GM13976 (cell line): ENCODE measurements around the gene CCDC43.

Experiments used
- DNase-seq: peaks from one replicate; pipeline ENCODE4 v3.0.0; 2012; ENCODE audit warnings: low spot score
- in situ Hi-C: fragments of 300-500 bp; cut with MboI; formaldehyde crosslinking; loops from one replicate; pipeline ENCODE4 v1.12.0; 2022; ENCODE audit warnings: low sequenced_read_pairs, mixed read lengths, inconsistent platforms; ENCODE audit not compliant: unreplicated experiment
- TF ChIP-seq, protein P1 (sequence below): IDR thresholded peaks from 2 replicates; pipeline ENCODE4 v1.5.1; 2012; ENCODE audit warnings: borderline replicate concordance, mild to moderate bottlenecking; ENCODE audit not compliant: insufficient read depth; ENCODE audit errors: extremely low read depth, missing control alignments, control extremely low read depth

Gene CCDC43

DNA sequence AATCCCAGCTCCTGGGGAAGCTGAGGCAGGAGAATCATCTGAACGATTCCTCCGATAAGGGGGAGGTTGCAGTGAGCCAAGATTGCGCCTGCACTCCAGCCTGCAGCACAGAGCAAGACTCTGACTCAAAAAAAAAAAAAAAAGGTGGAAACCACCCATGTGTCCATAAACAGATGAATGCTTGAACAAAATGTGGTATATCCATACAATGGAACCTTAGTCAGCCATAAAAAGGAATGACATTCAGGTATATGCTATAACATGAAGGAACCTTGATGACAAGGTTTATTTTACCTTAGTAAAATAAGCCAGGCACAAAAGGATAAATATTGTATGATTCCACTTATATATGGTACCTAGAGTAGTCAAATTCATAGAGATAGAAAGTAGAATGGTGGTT, 36.2 kb downstream of the CCDC43 start:
- TF ChIP-seq, protein P1, sequence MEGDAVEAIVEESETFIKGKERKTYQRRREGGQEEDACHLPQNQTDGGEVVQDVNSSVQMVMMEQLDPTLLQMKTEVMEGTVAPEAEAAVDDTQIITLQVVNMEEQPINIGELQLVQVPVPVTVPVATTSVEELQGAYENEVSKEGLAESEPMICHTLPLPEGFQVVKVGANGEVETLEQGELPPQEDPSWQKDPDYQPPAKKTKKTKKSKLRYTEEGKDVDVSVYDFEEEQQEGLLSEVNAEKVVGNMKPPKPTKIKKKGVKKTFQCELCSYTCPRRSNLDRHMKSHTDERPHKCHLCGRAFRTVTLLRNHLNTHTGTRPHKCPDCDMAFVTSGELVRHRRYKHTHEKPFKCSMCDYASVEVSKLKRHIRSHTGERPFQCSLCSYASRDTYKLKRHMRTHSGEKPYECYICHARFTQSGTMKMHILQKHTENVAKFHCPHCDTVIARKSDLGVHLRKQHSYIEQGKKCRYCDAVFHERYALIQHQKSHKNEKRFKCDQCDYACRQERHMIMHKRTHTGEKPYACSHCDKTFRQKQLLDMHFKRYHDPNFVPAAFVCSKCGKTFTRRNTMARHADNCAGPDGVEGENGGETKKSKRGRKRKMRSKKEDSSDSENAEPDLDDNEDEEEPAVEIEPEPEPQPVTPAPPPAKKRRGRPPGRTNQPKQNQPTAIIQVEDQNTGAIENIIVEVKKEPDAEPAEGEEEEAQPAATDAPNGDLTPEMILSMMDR: no peak
- in situ Hi-C loops: no loop called here
- no peak for DNase-seq

- TF ChIP-seq, protein P1: no peak
- no peak for DNase-seq
- in situ Hi-C loops: no loop called here
Measured at GRCh38 chr17:44652727-44653126, 36.8 kb downstream of the CCDC43 start.

DNA sequence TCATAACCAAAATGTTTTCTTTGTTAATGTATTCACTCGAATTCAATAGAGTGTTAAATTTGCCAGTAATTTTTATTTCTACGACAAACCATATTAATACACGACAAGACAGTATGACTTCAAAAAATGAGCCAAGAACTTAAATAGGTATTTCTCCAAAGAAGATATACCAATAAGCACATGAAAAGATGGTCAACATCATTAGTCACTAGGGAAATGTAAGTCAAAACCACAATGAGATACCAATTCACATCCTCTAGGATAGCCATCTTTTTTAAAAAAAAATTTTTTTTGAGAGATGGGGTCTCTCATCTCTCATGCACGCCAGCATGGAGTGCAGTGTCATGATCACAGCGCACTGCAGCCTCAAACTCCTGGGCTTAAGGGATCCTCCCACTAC, 38.3 kb downstream of the CCDC43 start:
- no peak for DNase-seq
- TF ChIP-seq, protein P1: no peak
- in situ Hi-C loops: no loop called here

DNA sequence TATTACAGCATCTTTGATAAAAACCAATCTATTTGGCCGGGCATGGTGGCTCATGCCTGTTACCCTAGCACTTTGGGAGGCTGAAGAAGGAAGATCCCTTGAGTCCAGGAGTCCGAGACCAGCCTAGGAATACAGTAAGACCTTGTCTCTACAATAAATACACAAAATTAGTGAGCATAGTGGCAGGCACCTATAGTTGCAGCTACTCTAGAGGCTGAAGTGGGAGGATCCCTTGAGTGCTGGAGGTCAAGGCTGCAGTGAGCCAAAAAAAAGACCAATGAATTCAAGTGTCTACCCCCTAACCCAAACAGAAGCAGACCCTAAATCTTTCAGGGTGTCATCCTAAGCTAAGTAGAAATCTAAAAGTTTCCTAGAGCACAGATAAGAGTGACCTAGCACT, 40.6 kb downstream of the CCDC43 start:
- DNase-seq: no peak
- in situ Hi-C loops: no loop called here
- TF ChIP-seq, protein P1: no peak

DNA sequence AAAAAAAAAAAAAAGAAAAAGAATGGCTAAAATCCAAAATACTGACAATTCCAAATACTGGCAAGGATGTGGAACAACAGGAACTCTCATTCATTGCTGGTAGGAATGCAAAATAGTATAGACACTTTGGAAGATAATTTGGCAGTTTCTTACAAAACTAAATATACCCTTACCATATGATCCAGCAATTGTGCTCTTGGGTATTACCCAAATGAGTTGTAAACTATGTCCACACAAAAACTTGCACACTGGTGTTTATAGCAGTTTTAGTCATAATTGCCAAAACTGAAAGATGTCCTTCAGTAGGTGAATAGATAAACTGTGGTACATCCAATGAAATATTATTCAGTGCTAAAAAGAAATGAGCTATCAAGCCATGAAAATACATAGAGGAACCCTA, 41.8 kb downstream of the CCDC43 start:
- DNase-seq: no peak
- TF ChIP-seq, protein P1: no peak
- in situ Hi-C loops: no loop called here

DNA sequence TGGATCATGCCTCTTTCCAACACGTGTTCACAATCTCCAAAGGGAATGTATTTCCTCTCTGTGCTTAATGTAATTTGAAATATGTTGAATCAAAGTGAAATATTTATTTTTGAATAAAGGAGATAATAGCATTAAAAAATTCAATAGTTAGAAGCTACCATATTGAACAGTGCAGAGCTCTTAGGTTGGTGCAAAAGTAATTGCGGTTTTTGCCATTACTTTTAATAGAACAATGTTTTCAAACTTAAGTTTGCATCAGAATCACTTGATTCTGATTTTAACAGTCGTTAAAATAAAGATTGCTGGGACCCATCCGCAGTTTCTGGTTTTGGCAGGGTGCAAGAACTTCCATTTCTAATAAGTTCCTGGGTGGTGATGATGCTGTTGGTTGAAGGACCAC, 43.3 kb downstream of the CCDC43 start:
- DNase-seq: no peak
- TF ChIP-seq, protein P1: no peak
- in situ Hi-C loops: no loop called here

GRCh38 chr17:44645341-44645740, 44.2 kb downstream of the CCDC43 start:
- no peak for DNase-seq
- in situ Hi-C loops: no loop called here
- TF ChIP-seq, protein P1: no peak
